CD4-positive, alpha-beta T cell treated with Interleukin-6 at 100 ng/mL for 8 hours (primary cell): ENCODE measurements around the gene ADGRD1.

Experiments used
- DNase-seq: peaks from one replicate; pipeline ENCODE4 v3.0.0-alpha.2; 2020; ENCODE audit warnings: mixed read lengths, low spot score

The ADGRD1 gene

GRCh38 chr12:131072451-131073230 lies 118.9 kb downstream of the ADGRD1 start:
- no peak for DNase-seq

- DNase-seq = no peak
These were observed 120.7 kb downstream of the ADGRD1 start for GRCh38 chr12:131074221-131075083.

- no peak for DNase-seq
These were observed 121.5 kb downstream of the ADGRD1 start for GRCh38 chr12:131075194-131075593.

- DNase-seq = no peak
These were observed 121.9 kb downstream of the ADGRD1 start for GRCh38 chr12:131075611-131076010.

- DNase-seq = no peak
These were observed 122.6 kb downstream of the ADGRD1 start for GRCh38 chr12:131076296-131076695.

- no peak for DNase-seq
These were observed 123.4 kb downstream of the ADGRD1 start for GRCh38 chr12:131076791-131077747.

GRCh38 chr12:131077931-131078391 lies 124.3 kb downstream of the ADGRD1 start:
- DNase-seq = no peak

GRCh38 chr12:131082290-131083194 lies 128.8 kb downstream of the ADGRD1 start:
- DNase-seq = no peak

GRCh38 chr12:131084341-131085011 lies 130.8 kb downstream of the ADGRD1 start:
- no peak for DNase-seq

GRCh38 chr12:131085125-131085815 lies 131.6 kb downstream of the ADGRD1 start:
- no peak for DNase-seq

- no peak for DNase-seq
These were observed 132.3 kb downstream of the ADGRD1 start for GRCh38 chr12:131085816-131086591.

GRCh38 chr12:131087302-131087818 lies 133.7 kb downstream of the ADGRD1 start:
- DNase-seq = no peak

- DNase-seq = no peak
These were observed 134.4 kb downstream of the ADGRD1 start for GRCh38 chr12:131087991-131088700.

GRCh38 chr12:131088701-131089530 lies 135.2 kb downstream of the ADGRD1 start:
- no peak for DNase-seq

GRCh38 chr12:131089531-131090273 lies 136.0 kb downstream of the ADGRD1 start:
- no peak for DNase-seq
